HT1080 (cell line): ENCODE data around the gene GAB3. TPM values are rescaled to one million over a fixed set of nuclear protein-coding genes. Genes with fewer than 3 reads are reported as not detected.

Experiments
- DNase-seq: peaks from one replicate; pipeline ENCODE4 v3.0.0-alpha.2; 2015; ENCODE audit warnings: low read depth
- total RNA-seq: library from RNA; depleted of rRNA; stranded (reverse); fragments of >200 nt; shearing (Covaris generic); gene quantifications from 2 replicates; pipeline ENCODE4 v1.2.3, GENCODE V29; 2014

Gene GAB3
- total RNA-seq, 1 experiment from 2014 or later: 17.5 TPM

- DNase-seq: no peak
Measured at GRCh38 chrX:154751669-154752271, 893 bp upstream of the GAB3 start.

GRCh38 chrX:154751203-154751668 lies 359 bp upstream of the GAB3 start:
- DNase-seq: no peak

GRCh38 chrX:154749856-154750255 lies 1.0 kb downstream of the GAB3 start:
- DNase-seq: no peak

GRCh38 chrX:154748712-154749339 lies 2.1 kb downstream of the GAB3 start:
- DNase-seq: peak; percentile 60

GRCh38 chrX:154742613-154743012 lies 8.3 kb downstream of the GAB3 start:
- no peak for DNase-seq

- DNase-seq: no peak
Measured at GRCh38 chrX:154739952-154740465, 10.9 kb downstream of the GAB3 start.

GRCh38 chrX:154738011-154738738 lies 12.7 kb downstream of the GAB3 start:
- DNase-seq: peak; percentile 78

GRCh38 chrX:154737136-154737535 lies 13.7 kb downstream of the GAB3 start:
- no peak for DNase-seq

GRCh38 chrX:154735695-154736393 lies 15.0 kb downstream of the GAB3 start:
- DNase-seq: no peak

- DNase-seq: no peak
Measured at GRCh38 chrX:154734061-154734781, 16.7 kb downstream of the GAB3 start.

GRCh38 chrX:154733066-154733425 lies 17.8 kb downstream of the GAB3 start:
- DNase-seq: no peak

GRCh38 chrX:154732421-154733065 lies 18.3 kb downstream of the GAB3 start:
- DNase-seq: peak; percentile 88

- DNase-seq: no peak
Measured at GRCh38 chrX:154731881-154732280, 19.0 kb downstream of the GAB3 start.

GRCh38 chrX:154731184-154731583 lies 19.7 kb downstream of the GAB3 start:
- DNase-seq: no peak

- DNase-seq: no peak
Measured at GRCh38 chrX:154730253-154730891, 20.5 kb downstream of the GAB3 start.

- no peak for DNase-seq
Measured at GRCh38 chrX:154729439-154729838, 21.4 kb downstream of the GAB3 start.

- DNase-seq: no peak
Measured at GRCh38 chrX:154728431-154729190, 22.3 kb downstream of the GAB3 start.

GRCh38 chrX:154727871-154728270 lies 23.0 kb downstream of the GAB3 start:
- peak; percentile 85 for DNase-seq

GRCh38 chrX:154727418-154727817 lies 23.5 kb downstream of the GAB3 start:
- peak; percentile 33 for DNase-seq
